Stimulated activated CD8-positive, alpha-beta memory T cell treated with anti-CD3 and anti-CD28 coated beads, Interleukin-12 subunit alpha, Interleukin-12 subunit beta, amount 100 ng/mL, for 4 hours (primary cell): ENCODE results near the gene CCS.
A peak's percentile ranks its signal among the peaks of the same experiment; 100 is the strongest.
"Not testable (repeated sequence)": the region's sequence is repeated elsewhere in the genome, so short reads cannot be mapped to it uniquely, and the experiment has no call there.

Experiments
- DNase-seq: peaks from one replicate; pipeline ENCODE4 v3.0.0-alpha.2; 2020; ENCODE audit warnings: low read depth

The CCS gene

DNA sequence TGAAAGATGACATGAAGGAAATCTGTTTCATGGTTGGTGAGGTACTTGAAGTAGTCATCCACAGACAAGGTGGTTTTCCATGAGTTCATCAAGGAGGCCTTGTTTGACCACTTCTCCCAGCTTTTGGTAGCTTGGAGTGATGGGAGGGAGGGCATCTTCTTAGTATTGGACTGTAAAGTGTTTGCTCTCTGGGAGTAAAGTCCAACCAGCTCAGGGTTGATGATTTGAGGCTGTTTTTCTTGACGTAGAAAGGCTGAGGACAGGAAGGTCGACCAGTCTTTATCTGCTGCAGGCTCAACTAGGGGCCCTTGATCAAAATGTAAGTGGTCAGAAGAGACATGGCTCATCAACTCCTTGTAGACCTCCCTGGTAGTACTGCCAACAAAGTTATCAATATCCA lies 1.8 kb upstream of the CCS start:
- DNase-seq, result no peak

GRCh38 chr11:66593303-66593635 lies 284 bp downstream of the CCS start:
- no peak for DNase-seq

DNA sequence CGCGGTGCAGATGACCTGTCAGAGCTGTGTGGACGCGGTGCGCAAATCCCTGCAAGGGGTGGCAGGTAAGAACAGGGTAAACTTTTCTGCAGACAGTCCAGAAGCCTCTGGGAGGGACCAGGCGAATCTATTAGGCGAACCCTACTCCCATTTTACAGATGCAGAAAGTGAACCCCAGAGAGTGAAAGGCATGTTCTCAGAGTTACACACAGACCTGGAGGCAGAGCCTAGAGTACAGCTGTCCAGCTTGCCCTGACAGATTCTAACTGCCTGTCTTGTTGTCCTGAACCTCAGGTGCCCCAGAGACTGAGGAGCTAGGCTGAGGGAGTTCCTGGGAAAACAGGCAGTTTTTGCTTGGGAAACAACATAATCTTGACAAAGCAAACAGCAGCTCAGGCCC lies 665 bp downstream of the CCS start:
- no peak for DNase-seq

GRCh38 chr11:66595245-66595904 lies 2.4 kb downstream of the CCS start:
- no peak for DNase-seq

DNA sequence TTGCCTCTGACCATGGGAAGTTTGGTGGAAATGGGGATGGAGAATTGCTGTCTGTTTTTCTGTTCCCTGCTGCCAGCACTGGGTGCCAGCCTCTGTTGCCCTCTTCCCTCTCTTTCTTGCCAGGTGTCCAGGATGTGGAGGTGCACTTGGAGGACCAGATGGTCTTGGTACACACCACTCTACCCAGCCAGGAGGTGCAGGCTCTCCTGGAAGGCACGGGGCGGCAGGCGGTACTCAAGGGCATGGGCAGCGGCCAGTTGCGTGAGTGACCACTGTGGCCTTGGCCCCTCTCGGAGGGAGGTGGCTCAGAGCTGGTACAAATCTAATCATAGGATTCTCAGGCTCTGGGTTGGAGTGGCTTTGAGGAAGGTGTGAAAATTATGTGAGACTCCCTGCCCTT lies 6.0 kb downstream of the CCS start:
- no peak for DNase-seq

DNA sequence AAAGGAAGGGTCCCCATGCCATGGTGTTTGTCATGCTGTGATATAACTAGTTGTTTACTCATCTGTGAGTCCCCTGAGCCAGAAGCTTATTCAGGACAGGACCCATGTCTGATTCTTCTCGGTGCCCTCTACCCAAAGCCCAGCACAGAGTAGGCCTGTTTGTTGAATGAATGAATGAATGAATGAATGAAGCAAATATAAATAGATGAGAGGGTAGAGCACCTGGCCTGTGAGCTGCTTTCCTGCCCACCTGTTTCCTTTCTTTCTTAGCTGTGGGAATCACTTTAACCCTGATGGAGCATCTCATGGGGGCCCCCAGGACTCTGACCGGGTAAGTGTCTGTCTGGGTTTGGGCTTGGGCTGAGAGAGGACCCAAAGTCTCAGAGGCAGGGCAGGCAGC lies 7.2 kb downstream of the CCS start:
- no peak for DNase-seq

DNA sequence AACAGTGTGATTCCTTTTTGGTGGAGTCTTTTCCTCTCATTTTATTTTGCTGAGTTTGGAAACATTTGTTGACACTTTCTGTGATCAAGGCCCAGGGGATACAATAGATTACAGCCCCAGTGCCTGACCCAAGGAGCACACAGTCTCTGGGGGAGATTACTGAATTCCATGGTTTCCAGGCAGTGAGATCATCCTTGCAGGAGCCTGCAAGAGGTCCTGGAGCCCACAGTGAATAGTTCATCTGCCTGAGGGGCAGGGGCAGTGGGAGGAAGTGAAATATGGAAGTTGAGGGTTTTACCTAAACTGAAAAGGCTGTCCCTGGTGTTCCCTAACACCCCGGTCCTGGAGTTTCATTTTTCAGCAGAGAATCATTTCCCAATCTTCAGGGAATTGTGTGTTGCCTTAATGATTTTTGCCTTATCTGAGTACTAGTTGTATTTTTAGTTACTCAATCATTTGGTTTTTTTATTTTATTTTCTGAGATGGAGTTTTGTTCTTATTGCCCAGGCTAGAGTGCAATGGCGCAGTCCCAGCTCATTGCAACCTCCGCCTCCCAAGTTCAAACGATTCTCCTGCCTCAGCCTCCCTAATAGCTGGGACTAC lies 7.7 kb downstream of the CCS start:
- DNase-seq, result no peak

DNA sequence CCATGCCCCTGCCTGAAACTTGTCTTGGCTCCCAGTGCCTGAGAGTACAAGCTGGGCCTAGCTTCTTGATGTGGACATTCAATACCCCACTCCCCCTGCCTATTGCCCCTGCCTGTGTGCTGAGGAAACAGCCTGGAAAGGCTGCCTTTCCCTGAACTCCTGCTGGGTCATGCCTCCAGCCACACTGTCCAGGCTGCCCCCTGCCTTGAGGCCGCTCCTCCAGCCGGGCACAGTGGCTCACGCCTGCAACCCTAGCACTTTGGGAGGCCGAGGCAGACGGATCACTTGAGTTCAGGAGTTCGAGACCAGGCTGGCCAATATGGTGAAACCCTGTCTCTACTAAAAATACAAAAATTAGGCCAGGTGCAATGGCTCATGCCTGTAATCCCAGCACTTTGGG lies 10.1 kb downstream of the CCS start:
- DNase-seq, result no peak

DNA sequence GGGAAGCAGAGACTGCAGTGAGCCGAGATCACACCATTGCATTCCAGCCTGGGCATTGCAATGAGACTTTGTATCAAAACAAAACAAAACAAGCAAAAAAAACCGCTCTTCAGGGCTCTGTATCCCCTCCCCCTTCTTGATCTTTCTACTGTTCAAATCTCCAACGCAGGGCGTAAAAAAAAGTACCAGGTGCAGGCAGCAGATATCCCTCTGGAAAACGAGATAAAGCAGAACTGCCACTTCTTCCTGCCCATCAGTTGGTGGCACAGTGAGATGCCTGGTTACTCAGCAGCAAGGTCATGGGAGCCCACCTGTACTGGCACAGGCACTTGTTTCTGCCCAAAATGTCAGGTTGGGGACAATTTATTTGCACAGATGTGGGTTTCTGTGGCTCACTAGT lies 11.2 kb downstream of the CCS start:
- DNase-seq, result no peak

- not testable (repeated sequence) for DNase-seq
Observed at GRCh38 chr11:66606608-66607007, 13.6 kb downstream of the CCS start.

GRCh38 chr11:66607126-66607834 lies 14.3 kb downstream of the CCS start:
- DNase-seq, result no peak

GRCh38 chr11:66609721-66610617 lies 17.0 kb downstream of the CCS start:
- no peak for DNase-seq

GRCh38 chr11:66612458-66612857 lies 19.5 kb downstream of the CCS start:
- DNase-seq, result no peak

DNA sequence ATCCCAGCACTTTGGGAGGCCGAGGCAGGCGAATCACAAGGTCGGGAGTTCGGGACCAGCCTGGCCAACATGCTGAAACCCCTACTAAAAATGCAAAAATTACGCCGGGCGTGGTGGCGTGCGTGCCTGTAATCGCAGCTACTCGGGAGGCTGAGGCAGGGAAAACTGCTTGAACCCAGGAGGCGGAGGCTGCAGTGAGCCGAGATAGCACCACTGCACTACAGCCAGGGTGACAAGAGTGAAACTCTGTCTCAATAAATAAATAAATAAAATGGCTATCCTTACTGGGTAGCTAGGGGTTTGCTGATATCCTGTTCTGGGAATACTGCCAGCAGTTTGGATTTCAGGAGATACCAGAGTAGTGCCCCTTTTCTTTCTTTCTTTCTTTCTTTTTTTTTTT lies 21.1 kb downstream of the CCS start:
- DNase-seq, result no peak

GRCh38 chr11:66616379-66617154 lies 23.6 kb downstream of the CCS start, which contains the start of gene RBM14:
Gene RBM14 (plus strand): TSS chr11:66616630. CDS start chr11:66616721, 91 bp downstream.
- peak; percentile 95 for DNase-seq

- DNase-seq, result peak; percentile 7
Observed at GRCh38 chr11:66617155-66617834, 24.3 kb downstream of the CCS start.

DNA sequence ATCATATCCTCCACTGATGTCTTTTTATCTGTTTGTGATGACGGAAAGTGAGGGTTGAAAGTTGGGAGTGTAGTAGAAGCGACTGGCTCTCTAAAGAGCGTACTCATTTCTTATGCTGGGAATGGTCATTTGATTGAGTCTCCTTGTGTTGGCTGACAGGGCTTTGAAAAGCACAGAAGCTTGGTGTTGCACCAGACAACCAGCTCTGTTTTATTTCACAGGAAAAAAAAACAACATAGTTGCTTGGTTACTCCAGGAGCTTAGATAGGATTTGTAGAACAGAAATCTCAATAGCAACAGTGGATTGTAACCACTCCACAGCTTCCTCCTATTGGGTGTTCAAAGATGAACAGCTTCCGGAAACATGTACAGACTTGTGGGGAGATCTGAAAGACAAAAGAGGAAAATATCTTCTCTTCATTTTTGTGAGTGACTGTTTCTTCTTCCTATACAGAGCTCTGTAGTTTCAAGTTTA lies 26.1 kb downstream of the CCS start:
- no peak for DNase-seq

- DNase-seq, result no peak
Observed at GRCh38 chr11:66624450-66624849, 31.5 kb downstream of the CCS start.

DNA sequence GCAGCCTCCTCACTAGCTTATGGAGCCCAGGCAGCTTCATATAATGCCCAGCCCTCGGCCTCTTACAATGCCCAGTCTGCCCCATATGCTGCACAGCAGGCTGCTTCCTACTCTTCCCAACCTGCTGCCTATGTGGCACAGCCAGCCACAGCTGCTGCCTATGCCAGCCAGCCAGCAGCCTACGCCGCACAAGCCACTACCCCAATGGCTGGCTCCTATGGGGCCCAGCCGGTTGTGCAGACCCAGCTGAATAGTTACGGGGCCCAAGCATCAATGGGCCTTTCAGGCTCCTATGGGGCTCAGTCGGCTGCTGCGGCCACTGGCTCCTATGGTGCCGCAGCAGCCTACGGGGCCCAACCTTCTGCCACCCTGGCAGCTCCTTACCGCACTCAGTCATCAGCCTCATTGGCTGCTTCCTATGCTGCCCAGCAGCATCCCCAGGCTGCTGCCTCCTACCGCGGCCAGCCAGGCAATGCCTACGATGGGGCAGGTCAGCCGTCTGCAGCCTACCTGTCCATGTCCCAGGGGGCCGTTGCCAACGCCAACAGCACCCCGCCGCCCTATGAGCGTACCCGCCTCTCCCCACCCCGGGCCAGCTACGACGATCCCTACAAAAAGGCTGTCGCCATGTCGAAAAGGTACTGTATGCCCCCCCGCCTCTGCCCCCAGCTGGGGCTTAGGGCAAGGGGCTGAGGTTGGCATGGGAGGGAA lies 32.2 kb downstream of the CCS start:
- DNase-seq, result no peak

- no peak for DNase-seq
Observed at GRCh38 chr11:66625752-66626149, 32.8 kb downstream of the CCS start.
